HG02763 (cell line): ENCODE measurements around the gene IFT57.
A peak's percentile ranks its signal among the peaks of the same experiment; 100 is the strongest.
"Not testable (repeated sequence)": the region's sequence is repeated elsewhere in the genome, so short reads cannot be mapped to it uniquely, and the experiment has no call there.

Experiments
- ATAC-seq: cut with Tn5 transposase; IDR thresholded peaks from one replicate; pipeline ENCODE4 v1.9.1; 2021; ENCODE audit warnings: mild to moderate bottlenecking, moderate library complexity; ENCODE audit not compliant: unreplicated experiment

Gene IFT57

GRCh38 chr3:108221911-108222852 is at the start of gene IFT57:
Gene IFT57 (minus strand): TSS chr3:108222424. CDS start chr3:108222322, 102 bp downstream.
- ATAC-seq = peak; percentile 95

DNA sequence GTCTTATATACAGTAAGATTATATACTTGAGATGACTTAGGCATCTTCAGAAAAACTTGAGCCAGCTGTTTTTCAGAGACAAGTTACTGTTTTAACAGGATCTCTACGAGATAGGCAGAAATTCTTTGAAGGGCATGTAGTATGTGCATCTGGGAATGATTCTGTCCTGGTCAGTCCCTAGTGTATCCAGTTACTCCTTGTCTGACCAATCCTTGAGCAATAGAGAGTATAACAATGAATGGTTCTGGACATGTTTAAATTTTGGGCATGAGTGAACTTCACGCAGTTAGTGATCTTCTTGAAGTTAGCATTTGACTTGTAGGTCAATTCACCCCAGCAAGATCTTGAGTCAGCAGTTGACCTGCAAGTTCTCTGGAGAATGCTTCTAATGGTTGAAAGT is 49.4 kb upstream of the IFT57 start:
- no peak for ATAC-seq

GRCh38 chr3:108268235-108268634 is 46.0 kb upstream of the IFT57 start:
- not testable (repeated sequence) for ATAC-seq

- peak; percentile 74 for ATAC-seq
Observed at GRCh38 chr3:108264534-108265298, 42.5 kb upstream of the IFT57 start.

GRCh38 chr3:108255131-108255530 is 32.9 kb upstream of the IFT57 start:
- ATAC-seq = no peak

DNA sequence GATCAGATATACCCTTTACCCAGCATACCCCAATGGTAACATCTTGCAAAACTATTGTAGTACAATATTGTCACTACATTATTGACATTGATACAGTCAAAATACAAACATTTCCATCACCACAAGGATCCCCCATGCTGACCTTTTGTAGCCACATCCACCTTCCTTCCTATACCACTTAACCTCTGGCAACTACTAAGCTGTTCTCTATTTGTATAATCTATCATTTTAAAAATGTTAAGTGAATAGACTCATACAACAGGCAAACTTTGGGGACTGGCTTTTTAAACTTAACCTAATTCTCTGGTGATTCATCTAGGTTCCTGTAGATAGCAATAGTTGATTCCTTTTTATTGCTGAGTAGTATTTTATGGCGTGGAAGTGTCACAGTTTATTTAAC is 29.6 kb upstream of the IFT57 start:
- no peak for ATAC-seq

DNA sequence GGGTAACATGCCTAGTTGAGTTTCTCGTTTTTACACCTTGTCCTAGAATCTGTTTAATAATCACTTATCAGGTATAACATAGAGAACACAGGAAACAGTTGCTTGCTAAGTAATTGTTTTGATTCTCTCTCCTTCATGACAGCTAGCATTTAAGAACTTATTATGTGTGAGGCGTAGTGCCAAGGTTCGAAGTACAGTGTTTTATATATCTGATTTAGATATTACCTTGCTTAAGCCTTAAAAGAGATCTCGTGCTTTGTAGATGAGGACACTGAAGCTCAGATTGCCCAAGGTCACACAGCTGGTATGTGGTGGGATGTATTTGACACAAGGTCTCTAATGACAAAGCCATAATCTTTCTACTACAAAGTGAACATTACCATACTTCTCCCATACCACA is 29.0 kb upstream of the IFT57 start:
- ATAC-seq = no peak

DNA sequence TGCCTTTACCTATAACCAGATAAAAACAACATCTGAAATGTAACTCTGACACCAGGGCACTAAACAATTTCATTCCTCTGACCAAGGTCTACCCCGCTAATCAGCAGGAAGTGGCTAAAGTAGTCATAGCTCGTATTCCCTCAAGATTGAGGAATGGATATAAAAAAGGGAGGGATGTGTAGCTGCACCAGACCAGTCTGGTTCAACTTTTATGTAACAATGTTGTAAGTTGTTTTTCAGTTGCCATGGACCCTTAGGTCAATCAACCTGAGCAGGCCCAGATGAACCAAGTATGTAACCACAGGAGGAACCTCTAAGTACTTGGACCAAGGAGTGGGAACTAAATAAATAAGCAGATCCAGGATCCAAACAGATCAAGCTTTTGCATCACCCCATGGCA is 28.4 kb upstream of the IFT57 start:
- no peak for ATAC-seq

DNA sequence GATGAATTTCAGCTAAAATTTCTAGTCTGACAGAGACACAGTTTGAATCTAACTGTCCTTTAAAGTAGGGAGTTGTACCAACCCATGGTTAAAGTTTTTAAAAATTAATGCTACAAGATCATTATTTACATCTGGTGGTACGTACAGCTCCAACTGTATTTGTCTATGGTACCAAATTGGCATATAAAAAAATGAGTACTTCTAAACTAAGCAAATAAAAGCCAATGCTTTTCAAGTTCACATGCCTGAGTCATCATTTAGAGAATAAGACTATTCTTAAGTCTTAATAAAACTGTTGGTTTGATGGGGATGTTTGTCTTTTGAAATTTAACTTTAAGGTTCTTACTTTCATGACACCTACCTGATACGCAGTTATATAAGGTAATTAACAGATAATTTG is 21.0 kb upstream of the IFT57 start:
- ATAC-seq = no peak

DNA sequence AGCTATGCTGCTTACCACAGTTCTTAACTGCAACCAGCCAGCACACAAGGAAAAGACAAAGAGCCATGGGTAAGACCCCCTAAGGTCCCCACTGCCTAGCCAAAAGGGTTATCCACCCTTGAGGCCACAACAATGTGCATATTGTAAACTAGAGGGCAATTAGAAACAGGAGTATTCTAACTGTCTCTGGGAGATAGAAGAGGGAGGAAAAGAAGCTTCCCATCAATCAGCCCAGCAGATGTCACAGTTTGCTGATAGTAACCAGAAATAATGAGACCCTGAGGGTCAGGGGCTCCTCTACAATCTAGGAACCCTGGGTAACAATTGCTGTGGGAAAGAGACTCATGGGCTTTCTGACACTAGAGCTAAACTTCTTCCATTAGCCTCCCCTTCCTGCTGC is 20.6 kb upstream of the IFT57 start:
- no peak for ATAC-seq

- no peak for ATAC-seq
Observed at GRCh38 chr3:108241721-108242120, 19.5 kb upstream of the IFT57 start.

DNA sequence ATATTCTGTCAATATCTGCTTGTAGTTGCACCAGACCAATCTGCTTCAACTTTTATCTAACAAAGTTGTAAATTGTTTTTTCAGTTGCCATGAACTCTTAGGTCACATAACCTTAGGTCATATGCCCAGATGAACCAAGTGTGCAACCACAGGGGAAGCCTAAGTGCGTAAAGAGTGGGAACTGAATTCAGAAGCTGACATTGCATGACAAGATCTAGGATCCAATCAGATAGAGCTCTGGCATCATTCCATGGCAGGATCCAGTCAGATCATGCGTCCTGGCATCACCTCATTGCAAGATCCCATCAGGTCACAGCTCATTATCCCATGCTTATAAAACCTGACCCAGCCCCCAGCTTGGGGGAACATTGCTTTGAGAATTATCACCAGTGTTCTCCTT is 18.9 kb upstream of the IFT57 start:
- ATAC-seq = no peak

- ATAC-seq = no peak
Observed at GRCh38 chr3:108239082-108239481, 16.9 kb upstream of the IFT57 start.

DNA sequence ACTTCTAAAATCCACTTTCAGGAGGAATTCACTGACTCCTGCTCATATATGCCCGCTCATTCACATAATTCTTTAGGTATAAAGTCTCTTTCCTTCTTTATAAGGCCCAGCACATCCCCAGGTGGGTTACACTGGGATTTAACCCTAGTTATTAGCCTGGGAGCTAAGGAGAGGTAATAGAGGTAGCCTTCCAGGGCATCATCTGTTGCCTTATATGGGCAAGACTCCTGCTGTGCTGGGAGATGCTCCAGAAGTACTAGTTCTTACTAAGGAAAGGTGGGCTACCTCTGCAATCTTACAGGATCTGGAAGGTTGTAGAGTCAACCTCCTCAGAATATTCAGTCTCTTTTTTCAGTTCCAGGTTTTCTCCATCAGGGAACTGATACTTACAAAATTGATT is 13.1 kb upstream of the IFT57 start:
- no peak for ATAC-seq

DNA sequence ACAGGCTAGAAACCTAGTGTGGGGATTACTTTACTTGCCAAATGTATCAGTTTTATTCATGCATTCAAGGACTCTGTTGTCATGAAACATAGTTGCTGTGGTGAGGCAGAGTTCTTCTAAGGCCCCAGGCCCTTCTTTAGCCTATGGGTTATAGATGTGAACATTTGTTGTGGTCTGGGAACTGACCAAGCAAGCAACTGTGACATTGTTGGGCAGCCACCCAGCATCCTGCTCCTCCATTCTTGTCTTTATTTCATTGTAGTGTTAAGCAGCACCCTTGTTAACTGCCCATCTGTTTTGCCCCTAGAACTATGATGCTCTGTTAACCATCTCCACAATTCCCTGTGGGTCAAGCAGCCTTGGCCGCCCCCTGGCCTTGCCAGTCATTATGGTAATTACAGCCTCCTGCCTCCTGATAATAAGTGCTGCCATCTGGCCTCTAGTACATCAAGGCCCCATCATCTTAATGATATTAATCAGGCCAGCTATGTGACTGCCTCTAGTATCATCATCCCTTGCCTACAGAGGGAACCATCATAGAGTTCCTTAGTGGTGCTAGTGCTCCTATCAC is 12.2 kb upstream of the IFT57 start:
- ATAC-seq = no peak

GRCh38 chr3:108228286-108228685 is 6.1 kb upstream of the IFT57 start:
- ATAC-seq = no peak

- ATAC-seq = no peak
Observed at GRCh38 chr3:108227131-108227530, 4.9 kb upstream of the IFT57 start.

- no peak for ATAC-seq
Observed at GRCh38 chr3:108225221-108225620, 3.0 kb upstream of the IFT57 start.

- ATAC-seq = no peak
Observed at GRCh38 chr3:108223928-108224327, 1.7 kb upstream of the IFT57 start.

DNA sequence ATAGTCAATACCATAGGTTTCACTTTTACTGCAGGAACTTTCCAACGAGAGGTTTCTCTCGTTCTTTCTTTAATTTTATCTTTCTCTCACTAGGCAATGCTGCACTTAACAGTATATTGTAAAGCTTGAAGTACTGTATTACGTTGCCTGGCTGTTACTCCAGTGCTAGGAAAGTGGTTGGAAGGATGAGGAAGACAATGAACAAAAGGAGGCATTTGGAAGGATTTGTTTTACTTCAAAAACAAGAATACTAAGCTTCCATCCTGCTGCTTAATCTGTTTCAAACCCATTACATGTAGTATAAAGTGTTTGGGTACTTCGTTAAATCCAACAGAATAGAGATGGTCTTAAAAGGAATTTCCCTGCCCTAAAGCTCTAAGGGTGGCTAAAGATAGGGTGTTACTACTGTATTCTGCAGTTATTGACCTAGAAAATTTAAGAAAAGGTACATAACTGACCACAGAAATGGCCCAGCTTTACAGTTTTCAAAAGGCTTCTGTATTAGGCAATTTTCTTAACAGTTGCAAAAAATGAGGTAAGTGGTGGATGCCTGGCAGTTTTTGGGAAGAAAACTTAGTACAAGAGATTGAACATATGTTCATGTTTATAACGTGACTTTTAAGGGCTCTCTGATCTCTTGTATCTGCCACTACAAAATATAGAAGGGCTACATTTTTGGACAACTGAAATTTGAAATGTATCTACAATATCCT is 785 bp upstream of the IFT57 start:
- no peak for ATAC-seq

DNA sequence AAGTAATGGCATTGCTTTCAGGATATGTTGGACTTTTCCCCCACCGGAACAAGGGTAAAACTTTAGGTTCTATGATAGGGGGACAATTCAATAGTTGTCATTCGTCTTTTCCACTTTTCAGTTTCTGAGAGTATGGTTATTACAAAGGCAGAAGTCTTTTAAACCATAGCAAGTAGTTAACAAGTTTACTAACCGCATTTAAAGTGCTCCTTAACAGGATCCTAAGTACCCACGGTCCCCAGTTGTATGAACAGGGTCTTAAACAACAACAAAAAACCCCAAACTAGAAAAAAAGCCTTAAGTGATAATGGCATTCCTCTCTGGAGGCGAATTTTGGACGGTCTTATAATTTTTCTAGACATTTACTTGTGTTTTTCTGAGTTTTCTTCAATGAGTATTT is 831 bp downstream of the IFT57 start:
- ATAC-seq = no peak
